Activated naive CD4-positive, alpha-beta T cell treated with anti-CD3 and anti-CD28 coated beads for 36 hours (primary cell): ENCODE results near the gene FASN. TPM values are rescaled to one million over a fixed set of nuclear protein-coding genes. Genes with fewer than 3 reads are reported as not detected.

Experiments used
- CTCF ChIA-PET: fragments of 350-600 bp; sonication (Branson Sonifier 250); formaldehyde crosslinking; loops from one replicate; lab custom pipeline; 2021; ENCODE audit warnings: antibody characterized with exemption; lab: Charles Lee
- DNase-seq: peaks from one replicate; pipeline ENCODE4 v3.0.0-alpha.2; 2020
- H3K27ac Mint-ChIP-seq: one replicate; pipeline ENCODE4 v1.8.0; 2021; ENCODE audit warnings: mild to moderate bottlenecking, mixed read lengths
- H3K27me3 Mint-ChIP-seq: one replicate; pipeline ENCODE4 v1.8.0; 2021; ENCODE audit warnings: low read depth, mixed read lengths
- H3K36me3 Mint-ChIP-seq: one replicate; pipeline ENCODE4 v1.8.0; 2021; ENCODE audit warnings: low read depth, mixed read lengths
- H3K4me1 Mint-ChIP-seq: one replicate; pipeline ENCODE4 v1.8.0; 2021; ENCODE audit warnings: low read depth, mixed read lengths
- H3K4me3 Mint-ChIP-seq: one replicate; pipeline ENCODE4 v1.8.0; 2021; ENCODE audit warnings: mild to moderate bottlenecking, moderate library complexity, mixed read lengths
- H3K9me3 Mint-ChIP-seq: one replicate; pipeline ENCODE4 v1.8.0; 2021; ENCODE audit warnings: mixed read lengths
- intact Hi-C: fragments of 100-400 bp; cut with micrococcal nuclease; formaldehyde crosslinking; loops from one replicate; pipeline ENCODE4 v1.15.1; 2023
- total RNA-seq, 2 experiments: library from RNA; stranded (reverse); gene quantifications; one replicate each; pipeline ENCODE4 v1.2.3, GENCODE V29; 2021

The FASN gene
- total RNA-seq, 2 experiments from 2014 or later, result 183 to 195 TPM

DNA sequence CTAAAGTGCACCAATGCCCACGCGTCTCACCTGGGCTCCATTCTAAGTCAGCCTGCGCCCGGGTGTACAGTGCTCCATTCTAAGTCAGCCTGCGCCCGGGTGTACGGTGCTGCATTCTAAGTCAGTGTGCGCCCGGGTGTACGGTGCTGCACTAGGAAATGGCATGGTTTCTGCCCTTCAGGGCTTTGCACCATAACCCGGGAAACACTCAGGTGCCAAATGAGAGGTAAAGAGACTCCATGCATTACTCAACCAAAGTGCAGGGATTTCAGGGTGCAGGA, 29.2 kb upstream of the FASN start:
- peak overlapping the region; percentile 95 for H3K27ac Mint-ChIP-seq

GRCh38 chr17:82126556-82127314, 28.7 kb upstream of the FASN start:
- no peaks in the 10 kb centered on the region for H3K9me3 Mint-ChIP-seq
- intact Hi-C loops, result loop anchor here (1.0 to 2.0 kb wide), 5 partner anchors 16 to 172 kb away; partner anchors contain the start of gene FASN
- peak; percentile 95 for DNase-seq

More for the DNA sequence above, 29.2 kb upstream of the FASN start:
- Mint-ChIP-seq H3K27me3 (no peaks in the 10 kb centered on the region), H3K4me1 (peaks cover 60% of the 10 kb centered on the region), H3K9me3 (no peaks in the 10 kb centered on the region), H3K36me3 (peaks cover 10% of the 10 kb centered on the region), H3K4me3 (peak overlapping the region; percentile 71)
- intact Hi-C loops, result loop anchor here (2.0 kb wide), 3 partner anchors 28 to 172 kb away; no protein-coding TSS in a partner anchor
- CTCF ChIA-PET, result interaction anchor here (0.7 to 1.1 kb wide), 3 partner anchors 9 to 108 kb away, joined by 3 to 6 read pairs (median 3); partner anchors contain the start of gene DCXR
- DNase-seq, result no peak

GRCh38 chr17:82124101-82124500, 26.1 kb upstream of the FASN start:
- Mint-ChIP-seq H3K27ac (no peak overlapping the region), H3K4me1 (peaks cover 79% of the 10 kb centered on the region), H3K36me3 (peaks cover 10% of the 10 kb centered on the region), H3K9me3 (no peaks in the 10 kb centered on the region), H3K27me3 (no peaks in the 10 kb centered on the region), H3K4me3 (no peak overlapping the region)
- intact Hi-C loops, result no loop called here
- CTCF ChIA-PET, result interaction anchor here (0.6 to 0.7 kb wide), 2 partner anchors 83 to 252 kb away, joined by 4 to 5 read pairs; no protein-coding TSS in a partner anchor
- DNase-seq, result no peak

More at GRCh38 chr17:82126556-82127314, 28.7 kb upstream of the FASN start:
- no peaks in the 10 kb centered on the region for H3K27me3 Mint-ChIP-seq
- H3K27ac Mint-ChIP-seq, result peak overlapping the region; percentile 95
- H3K4me3 Mint-ChIP-seq, result peak overlapping the region; percentile 71
- peaks cover 10% of the 10 kb centered on the region for H3K36me3 Mint-ChIP-seq
- CTCF ChIA-PET, result interaction anchor here (0.6 to 1.3 kb wide), 6 partner anchors 10 to 107 kb away, joined by 3 to 6 read pairs (median 3); partner anchors contain the start of gene DCXR
- peaks cover 65% of the 10 kb centered on the region for H3K4me1 Mint-ChIP-seq

GRCh38 chr17:82121660-82122629, 23.9 kb upstream of the FASN start:
- CTCF ChIA-PET, result interaction anchor here (0.9 to 1.5 kb wide), 5 partner anchors 10 to 81 kb away, joined by 3 to 8 read pairs (median 4); partner anchors contain the start of gene FASN
- Mint-ChIP-seq H3K27me3 (no peaks in the 10 kb centered on the region), H3K27ac (peak overlapping the region; percentile 80), H3K4me1 (peaks cover 63% of the 10 kb centered on the region), H3K4me3 (peak overlapping the region; percentile 23), H3K9me3 (no peaks in the 10 kb centered on the region), H3K36me3 (peaks cover 10% of the 10 kb centered on the region)
- DNase-seq, result no peak
- intact Hi-C loops, result no loop called here

DNA sequence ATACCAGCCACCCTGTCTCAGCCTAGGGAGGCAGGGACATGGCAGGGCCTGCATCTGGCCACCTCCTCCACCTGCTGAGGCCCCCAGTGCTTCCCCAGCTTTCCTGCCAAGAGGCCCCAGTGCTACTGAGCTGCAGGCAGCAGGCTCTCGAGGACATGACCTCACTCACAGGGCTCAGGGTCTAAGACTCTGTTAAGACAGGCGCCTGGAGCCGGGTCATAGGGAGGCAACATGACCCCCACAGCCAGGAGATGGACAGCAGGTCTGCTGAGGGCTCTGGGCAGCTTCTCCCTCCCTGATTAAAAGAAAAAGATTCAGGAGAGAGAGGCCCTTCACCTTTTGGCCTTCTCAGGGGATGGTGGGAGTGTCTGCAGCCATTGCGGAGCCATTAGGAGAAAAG, 23.2 kb upstream of the FASN start:
- CTCF ChIA-PET, result interaction anchor here (1.0 to 1.5 kb wide), 5 partner anchors 9 to 82 kb away, joined by 3 to 5 read pairs (median 4); partner anchors contain the start of gene FASN

GRCh38 chr17:82120148-82120547, 22.1 kb upstream of the FASN start:
- H3K4me3 Mint-ChIP-seq, result peak overlapping the region; percentile 46
- intact Hi-C loops, result loop anchor here (1.0 kb wide), 2 partner anchors 10 to 22 kb away; partner anchors contain the start of gene FASN

More for the DNA sequence above, 23.2 kb upstream of the FASN start:
- Mint-ChIP-seq H3K4me3 (no peak overlapping the region), H3K9me3 (no peaks in the 10 kb centered on the region), H3K4me1 (peaks cover 56% of the 10 kb centered on the region), H3K36me3 (peaks cover 10% of the 10 kb centered on the region), H3K27me3 (no peaks in the 10 kb centered on the region), H3K27ac (peak overlapping the region; percentile 80)
- intact Hi-C loops, result no loop called here
- DNase-seq, result no peak

GRCh38 chr17:82118815-82119380, 20.9 kb upstream of the FASN start:
- Mint-ChIP-seq H3K9me3 (no peaks in the 10 kb centered on the region), H3K27me3 (no peaks in the 10 kb centered on the region), H3K4me1 (peaks cover 36% of the 10 kb centered on the region), H3K36me3 (peaks cover 4% of the 10 kb centered on the region), H3K4me3 (no peak overlapping the region), H3K27ac (no peak overlapping the region)
- intact Hi-C loops, result no loop called here
- CTCF ChIA-PET, result no interaction called here
- DNase-seq, result no peak

More at GRCh38 chr17:82120148-82120547, 22.1 kb upstream of the FASN start:
- DNase-seq, result peak; percentile 68
- H3K36me3 Mint-ChIP-seq, result peaks cover 7% of the 10 kb centered on the region
- peaks cover 47% of the 10 kb centered on the region for H3K4me1 Mint-ChIP-seq
- H3K9me3 Mint-ChIP-seq, result no peaks in the 10 kb centered on the region
- H3K27me3 Mint-ChIP-seq, result no peaks in the 10 kb centered on the region
- peak overlapping the region; percentile 90 for H3K27ac Mint-ChIP-seq
- CTCF ChIA-PET, result interaction anchor here (1.1 to 1.5 kb wide), 2 partner anchors 14 to 21 kb away, joined by 4 to 5 read pairs; no protein-coding TSS in a partner anchor

GRCh38 chr17:82118168-82118814, 20.3 kb upstream of the FASN start:
- H3K4me3 Mint-ChIP-seq, result no peak overlapping the region
- no peaks in the 10 kb centered on the region for H3K27me3 Mint-ChIP-seq
- intact Hi-C loops, result no loop called here
- no peak for DNase-seq
- peaks cover 4% of the 10 kb centered on the region for H3K36me3 Mint-ChIP-seq
- no peaks in the 10 kb centered on the region for H3K9me3 Mint-ChIP-seq
- peaks cover 33% of the 10 kb centered on the region for H3K4me1 Mint-ChIP-seq
- CTCF ChIA-PET, result no interaction called here
- H3K27ac Mint-ChIP-seq, result no peak overlapping the region

GRCh38 chr17:82117139-82118090, 19.4 kb upstream of the FASN start:
- Mint-ChIP-seq H3K36me3 (no peaks in the 10 kb centered on the region), H3K9me3 (no peaks in the 10 kb centered on the region), H3K27ac (no peak overlapping the region), H3K4me1 (peaks cover 27% of the 10 kb centered on the region), H3K27me3 (no peaks in the 10 kb centered on the region), H3K4me3 (no peak overlapping the region)
- intact Hi-C loops, result no loop called here
- CTCF ChIA-PET, result no interaction called here
- no peak for DNase-seq

DNA sequence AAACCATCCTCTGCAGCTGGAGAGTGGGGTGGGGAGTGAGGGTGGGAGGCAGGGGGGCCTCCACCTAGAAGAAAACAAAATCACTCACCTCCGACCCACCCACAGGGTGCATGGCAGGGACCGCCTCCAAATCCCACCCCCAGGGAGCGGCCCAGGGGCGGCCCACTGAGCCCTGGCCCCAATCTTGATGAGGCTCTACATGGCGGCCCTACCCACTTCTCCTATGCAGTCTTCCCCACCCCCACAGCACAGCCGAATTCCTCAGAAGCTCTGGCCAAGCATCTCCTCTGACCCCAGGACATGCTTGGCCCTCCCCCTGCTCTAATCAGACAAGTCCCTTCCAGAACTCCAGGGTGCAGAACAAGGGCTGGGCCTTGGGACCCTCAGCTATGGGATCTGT, 18.2 kb upstream of the FASN start:
- Mint-ChIP-seq H3K4me3 (no peak overlapping the region), H3K9me3 (no peaks in the 10 kb centered on the region), H3K36me3 (peaks cover 1% of the 10 kb centered on the region), H3K27ac (no peak overlapping the region), H3K27me3 (no peaks in the 10 kb centered on the region), H3K4me1 (peaks cover 19% of the 10 kb centered on the region)
- DNase-seq, result no peak
- intact Hi-C loops, result no loop called here
- CTCF ChIA-PET, result interaction anchor here (0.7 kb wide), 1 partner anchor 824 kb away, joined by 4 read pairs; no protein-coding TSS in a partner anchor
